ENCODE results near the gene TNNT2.

TNNT2 gene

DNA sequence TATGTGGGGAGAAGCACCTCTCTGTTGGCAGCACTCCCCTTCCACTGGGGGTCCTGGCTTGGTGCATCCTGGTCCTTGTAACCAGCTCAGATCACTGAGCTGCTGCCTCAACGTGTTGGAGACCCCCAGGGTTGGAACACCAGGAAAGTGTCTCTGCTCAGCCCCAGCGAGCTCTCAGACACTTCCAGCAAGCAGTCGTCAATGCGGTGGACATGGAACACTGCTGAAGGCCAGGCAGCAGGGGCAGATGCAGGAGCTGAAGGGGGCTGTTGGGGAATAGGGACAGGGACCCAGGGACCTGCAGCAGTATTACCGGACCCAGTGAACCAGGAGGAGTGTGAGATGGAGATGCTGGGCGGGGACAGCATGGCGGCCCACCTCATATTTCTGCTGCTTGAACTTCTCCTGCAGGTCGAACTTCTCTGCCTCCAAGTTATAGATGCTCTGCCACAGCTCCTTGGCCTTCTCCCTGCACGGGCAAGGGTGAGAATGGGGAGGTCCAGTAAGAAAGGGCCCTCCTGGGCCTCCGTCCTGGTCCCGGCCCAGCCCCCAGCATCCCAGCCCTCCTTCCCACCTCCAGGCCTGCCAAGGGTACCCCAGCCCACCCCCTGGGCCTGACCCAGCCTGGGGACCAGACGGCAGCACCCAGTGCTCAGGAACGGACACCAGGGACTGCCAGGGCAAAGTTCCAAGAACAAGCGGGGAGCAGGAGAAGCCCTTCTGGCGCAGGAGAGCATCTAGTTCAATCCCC is 16.4 kb downstream of the TNNT2 start:
- TF ChIP-seq GATA2 (IDR thresholded peaks at IDR 0.05; ENCODE audit: low read depth, low read length) = no peak
- no peak for TF ChIP-seq GATA3 (IDR thresholded peaks at IDR 0.05; ENCODE audit: low read depth, low read length)

DNA sequence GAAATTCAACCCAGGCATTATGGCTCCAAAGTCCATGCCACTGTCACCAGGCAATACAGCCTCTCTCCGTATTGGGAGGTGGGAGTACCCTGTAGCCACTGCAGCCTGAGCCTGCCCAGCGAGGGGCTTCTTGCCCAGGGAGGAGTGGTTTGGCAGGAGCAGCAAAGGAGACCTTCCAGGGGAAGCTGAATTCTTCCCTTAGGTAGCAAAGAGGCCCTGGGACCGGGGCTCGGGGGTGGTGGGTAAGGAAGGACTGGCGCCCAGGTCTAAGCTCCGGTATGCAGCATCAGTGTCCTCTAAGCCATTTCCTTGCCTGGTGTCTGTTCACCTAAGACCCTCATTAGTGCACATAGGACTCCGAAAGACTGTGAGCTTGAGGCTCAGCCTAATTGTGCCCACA is 17.0 kb downstream of the TNNT2 start:
- TF ChIP-seq GATA2 (IDR thresholded peaks at IDR 0.05; ENCODE audit: low read depth, low read length) (no peak), GATA3 (IDR thresholded peaks at IDR 0.05; ENCODE audit: low read depth, low read length) (no peak)

DNA sequence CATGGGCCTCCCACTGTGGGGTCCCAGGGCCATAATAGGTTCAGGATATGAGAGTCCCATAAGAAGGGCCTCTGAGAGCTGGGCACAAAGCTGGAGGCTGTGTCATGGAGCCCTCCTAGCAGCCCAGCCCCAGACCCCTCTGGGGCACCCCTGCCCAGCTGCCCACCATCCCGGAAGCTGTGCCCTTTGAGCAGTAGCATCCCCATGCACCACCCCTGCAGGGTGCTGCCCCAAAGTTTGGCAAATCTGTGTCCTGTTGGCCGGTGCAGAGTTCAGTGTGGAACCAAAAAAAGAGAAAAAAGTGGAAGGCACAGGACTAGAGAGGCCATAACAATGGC is 17.6 kb downstream of the TNNT2 start:
- no peak for TF ChIP-seq GATA2 (IDR thresholded peaks at IDR 0.05; ENCODE audit: low read depth, low read length)
- TF ChIP-seq GATA3 (IDR thresholded peaks at IDR 0.05; ENCODE audit: low read depth, low read length) = no peak

DNA sequence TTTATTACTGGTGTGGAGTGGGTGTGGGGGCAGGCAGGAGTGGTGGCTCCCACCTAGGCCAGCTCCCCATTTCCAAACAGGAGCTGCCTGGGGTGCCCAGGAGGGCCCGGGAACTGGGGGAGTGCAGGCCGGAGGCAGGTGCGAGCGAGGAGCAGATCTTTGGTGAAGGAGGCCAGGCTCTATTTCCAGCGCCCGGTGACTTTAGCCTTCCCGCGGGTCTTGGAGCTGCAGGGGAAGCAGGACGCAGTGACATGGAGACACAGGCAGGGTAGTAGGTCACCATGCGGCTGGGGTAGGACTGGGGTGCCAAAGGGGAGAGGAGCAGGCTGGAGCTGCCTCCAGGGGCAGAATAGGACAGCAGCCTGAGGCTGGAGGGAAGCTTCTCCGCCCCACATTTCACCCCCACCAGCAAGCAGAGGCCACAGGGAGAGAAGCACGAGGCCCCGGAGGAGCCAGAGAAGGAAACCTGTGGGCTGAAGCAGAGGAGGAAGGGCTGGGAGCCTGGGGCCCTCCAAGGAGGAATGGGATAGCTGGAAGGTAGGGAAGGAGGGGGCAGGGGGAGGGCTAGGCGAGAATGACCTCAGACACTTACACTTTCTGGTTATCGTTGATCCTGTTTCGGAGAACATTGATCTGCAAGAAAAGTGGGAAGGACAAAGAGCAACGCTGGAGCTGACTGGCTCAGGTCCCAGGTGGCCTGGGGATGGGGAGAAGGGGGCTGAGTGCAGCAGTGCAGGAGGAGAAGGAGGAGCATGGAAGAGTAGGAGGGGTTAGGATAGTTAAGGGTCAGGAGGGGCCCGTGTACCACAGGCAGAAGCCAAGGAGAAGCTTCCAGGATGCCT is 18.2 kb downstream of the TNNT2 start:
- no peak for TF ChIP-seq GATA2 (IDR thresholded peaks at IDR 0.05; ENCODE audit: low read depth, low read length)

DNA sequence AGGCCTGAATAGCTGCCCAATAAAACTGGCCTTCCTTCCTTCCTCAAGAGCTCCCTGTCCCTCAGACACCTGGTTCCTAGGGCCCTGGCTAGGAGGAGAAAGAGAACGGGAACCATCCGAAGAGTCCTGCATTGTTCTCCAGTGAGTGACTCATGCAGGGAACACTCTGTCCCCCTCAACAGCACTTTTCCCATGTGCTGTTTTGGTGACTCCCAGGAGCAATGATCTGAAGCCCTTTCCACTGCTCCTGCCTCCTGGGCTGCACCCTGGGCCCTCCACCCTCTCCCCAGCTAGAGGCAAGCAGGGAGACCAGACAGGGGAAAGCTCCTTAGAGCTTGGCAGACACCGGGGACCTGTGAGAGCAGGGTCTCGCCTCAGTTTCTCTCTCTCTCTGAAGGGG is 18.9 kb downstream of the TNNT2 start:
- TF ChIP-seq GATA2 (IDR thresholded peaks at IDR 0.05; ENCODE audit: low read depth, low read length) (no peak), GATA3 (IDR thresholded peaks at IDR 0.05; ENCODE audit: low read depth, low read length) (no peak)

DNA sequence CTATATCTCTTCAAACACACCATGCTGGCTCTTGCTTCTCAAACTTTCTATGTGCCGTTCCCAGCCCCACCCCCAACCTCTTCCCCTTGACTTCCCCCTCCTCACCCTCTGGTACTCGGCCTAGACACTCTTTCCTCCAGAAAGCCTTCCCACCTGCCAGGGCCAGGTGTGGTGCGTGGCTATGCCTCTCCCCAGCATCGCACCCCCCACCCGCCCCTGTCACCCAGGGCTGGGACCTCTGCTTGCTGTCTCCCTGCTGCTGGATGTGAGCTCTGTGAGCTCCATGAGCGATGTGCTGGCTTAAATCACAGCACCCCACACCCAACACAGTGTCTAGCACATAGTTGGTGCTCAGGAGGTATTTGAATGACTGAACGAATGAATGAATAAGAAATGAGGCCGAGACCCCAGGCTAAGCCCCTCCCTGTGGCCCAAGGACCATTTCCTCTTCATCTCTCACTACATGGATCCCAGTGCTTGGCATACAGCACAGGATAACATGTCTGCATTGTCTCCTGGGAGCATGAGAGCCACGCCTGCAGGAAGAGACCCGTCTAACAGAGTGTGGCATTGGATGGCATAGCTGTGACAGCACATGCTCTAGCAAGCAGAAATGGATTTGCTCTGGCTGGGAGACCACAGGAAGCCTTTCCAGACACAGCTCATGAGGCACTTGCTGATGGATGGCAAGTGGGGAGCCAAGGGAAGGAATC is 19.7 kb downstream of the TNNT2 start:
- no peak for TF ChIP-seq GATA3 (IDR thresholded peaks at IDR 0.05; ENCODE audit: low read depth, low read length)

DNA sequence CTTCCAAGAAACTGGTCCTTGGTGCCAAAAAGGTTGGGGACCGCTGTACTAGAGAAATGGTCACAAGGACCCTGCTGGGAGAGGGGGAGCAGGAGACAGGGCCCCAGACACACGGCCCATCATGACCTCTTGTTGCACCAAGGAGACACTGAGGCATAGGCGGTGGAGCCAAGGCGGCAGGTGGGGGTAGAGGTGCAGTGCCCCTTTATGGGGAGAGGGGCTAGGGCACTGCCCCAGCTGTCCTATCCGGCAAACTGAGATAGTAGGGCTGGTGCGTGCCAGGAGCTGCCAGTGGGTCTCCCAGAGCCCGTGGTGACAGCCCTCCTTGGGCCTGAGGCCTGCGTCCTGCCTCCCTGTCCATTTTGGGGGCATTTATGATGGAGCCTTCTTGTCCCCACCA is 20.3 kb downstream of the TNNT2 start:
- TF ChIP-seq GATA2 (IDR thresholded peaks at IDR 0.05; ENCODE audit: low read depth, low read length) = no peak
- TF ChIP-seq GATA3 (IDR thresholded peaks at IDR 0.05; ENCODE audit: low read depth, low read length) = no peak

DNA sequence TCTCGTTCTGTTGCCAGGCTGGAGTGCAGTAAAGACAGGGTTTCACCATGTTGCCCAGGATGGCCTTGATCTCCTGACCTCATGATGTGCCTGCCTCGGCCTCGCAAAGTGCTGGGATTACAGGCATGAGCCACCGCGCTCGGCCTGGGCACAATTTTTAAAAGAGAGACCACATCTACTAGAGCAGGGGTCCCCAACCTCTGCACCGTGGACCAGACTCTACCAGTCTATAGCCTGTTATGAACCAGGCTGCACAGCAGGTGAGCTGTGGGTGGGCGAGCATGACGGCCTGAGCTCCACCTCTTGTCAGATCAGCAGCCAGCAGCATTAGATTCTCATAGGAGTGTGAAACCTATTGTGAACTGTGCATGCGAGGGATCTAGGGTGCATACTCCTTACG is 20.8 kb downstream of the TNNT2 start:
- TF ChIP-seq GATA2 (IDR thresholded peaks at IDR 0.05; ENCODE audit: low read depth, low read length) (no peak), GATA3 (IDR thresholded peaks at IDR 0.05; ENCODE audit: low read depth, low read length) (no peak)

DNA sequence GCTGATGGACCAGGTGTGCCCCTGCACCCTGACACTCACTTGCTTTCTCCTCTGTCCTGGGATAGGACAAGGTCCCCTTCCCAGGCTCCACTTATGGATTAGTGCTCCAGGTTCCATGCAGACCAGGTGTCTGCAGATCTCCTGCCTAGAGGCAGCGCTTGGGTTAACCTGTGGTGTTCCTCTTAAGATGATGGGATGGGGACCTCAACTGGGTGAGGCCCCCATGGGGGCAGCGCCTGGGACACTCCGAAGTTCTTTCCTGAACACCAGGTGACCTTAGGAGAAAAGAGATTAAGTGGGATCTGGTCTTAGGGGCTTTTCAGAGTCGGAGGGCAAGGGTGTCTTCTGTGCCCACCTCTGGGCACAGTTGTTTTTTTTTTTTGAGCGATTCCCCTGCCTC is 21.2 kb downstream of the TNNT2 start:
- TF ChIP-seq GATA2 (IDR thresholded peaks at IDR 0.05; ENCODE audit: low read depth, low read length) (no peak), GATA3 (IDR thresholded peaks at IDR 0.05; ENCODE audit: low read depth, low read length) (no peak)

DNA sequence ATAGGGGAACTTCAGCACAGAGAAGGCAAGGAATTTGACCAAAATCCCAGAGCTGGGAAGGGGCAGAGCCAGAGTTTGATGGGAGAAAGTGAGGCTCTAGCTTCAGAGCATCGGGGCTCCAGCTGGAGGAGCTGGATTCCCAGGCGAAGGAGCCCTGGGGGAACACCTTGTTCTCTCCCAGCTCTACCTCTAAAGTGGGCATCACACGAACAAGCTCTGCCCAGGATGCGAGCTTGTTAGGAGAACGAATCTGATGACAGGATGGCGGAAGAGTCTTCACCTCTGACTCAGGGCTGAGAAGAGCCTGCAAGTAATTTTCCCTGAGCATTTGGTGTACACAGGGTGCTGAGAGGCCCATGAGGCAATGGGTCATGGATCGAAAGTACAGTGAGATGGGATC is 22.0 kb downstream of the TNNT2 start:
- no peak for TF ChIP-seq GATA2 (IDR thresholded peaks at IDR 0.05; ENCODE audit: low read depth, low read length)

DNA sequence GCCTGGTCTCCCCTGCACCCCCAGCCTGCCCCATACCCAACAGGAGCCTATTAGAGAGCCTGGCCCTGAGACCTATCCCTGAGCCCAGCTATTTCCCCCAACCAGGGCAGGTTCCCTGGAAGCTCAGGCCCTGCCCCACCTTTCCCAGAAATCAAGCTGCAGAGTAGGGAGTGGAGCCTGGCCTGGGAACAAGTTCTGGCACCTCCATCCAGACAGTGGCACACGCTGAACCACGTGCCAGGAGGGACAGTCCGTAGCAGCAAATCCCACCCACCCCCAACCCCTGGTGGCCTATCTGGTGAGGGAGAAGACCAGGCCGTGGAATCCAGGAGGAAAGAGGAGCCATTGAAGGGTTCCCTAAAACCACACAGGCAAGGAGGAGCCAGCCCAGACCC is 22.6 kb downstream of the TNNT2 start:
- no peak for TF ChIP-seq GATA2 (IDR thresholded peaks at IDR 0.05; ENCODE audit: low read depth, low read length)
- TF ChIP-seq GATA3 (IDR thresholded peaks at IDR 0.05; ENCODE audit: low read depth, low read length) = no peak

DNA sequence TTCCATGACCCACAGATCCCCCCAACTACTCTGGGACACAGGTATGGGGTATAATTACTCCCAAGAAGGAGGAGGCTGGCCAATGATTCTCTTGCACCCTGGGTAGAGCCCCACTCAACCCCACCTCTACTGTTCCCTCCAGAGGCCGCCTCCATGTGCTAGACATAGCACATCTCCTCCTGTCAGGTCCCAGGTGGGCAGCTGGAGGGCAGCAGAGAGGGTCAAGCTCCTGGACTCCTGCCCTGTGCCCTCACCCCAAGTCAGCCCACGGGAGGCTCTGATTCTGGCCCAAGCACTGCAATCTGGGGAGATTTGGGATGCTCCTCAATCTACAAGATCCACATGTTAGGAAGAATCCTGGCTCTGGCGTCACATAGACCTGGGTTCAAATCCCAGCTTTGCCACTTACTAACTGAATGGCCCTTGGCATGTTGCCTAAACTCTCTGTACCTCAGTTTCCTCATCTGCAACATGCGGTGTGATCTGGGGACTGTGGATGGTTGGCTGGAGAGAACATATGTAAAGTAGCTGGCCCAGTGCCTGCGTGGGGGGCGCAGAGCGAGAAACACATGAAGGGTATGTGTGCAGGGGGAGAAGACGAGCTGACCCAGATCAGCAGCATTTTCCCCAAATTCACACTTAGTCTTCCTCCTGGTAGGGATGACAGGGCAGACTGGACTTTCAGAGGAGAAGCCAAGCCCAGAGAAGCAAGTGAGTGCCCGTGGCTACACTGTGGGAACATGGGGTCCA is 23.2 kb downstream of the TNNT2 start:
- TF ChIP-seq GATA3 (IDR thresholded peaks at IDR 0.05; ENCODE audit: low read depth, low read length) (no peak), GATA2 (IDR thresholded peaks at IDR 0.05; ENCODE audit: low read depth, low read length) (no peak)

DNA sequence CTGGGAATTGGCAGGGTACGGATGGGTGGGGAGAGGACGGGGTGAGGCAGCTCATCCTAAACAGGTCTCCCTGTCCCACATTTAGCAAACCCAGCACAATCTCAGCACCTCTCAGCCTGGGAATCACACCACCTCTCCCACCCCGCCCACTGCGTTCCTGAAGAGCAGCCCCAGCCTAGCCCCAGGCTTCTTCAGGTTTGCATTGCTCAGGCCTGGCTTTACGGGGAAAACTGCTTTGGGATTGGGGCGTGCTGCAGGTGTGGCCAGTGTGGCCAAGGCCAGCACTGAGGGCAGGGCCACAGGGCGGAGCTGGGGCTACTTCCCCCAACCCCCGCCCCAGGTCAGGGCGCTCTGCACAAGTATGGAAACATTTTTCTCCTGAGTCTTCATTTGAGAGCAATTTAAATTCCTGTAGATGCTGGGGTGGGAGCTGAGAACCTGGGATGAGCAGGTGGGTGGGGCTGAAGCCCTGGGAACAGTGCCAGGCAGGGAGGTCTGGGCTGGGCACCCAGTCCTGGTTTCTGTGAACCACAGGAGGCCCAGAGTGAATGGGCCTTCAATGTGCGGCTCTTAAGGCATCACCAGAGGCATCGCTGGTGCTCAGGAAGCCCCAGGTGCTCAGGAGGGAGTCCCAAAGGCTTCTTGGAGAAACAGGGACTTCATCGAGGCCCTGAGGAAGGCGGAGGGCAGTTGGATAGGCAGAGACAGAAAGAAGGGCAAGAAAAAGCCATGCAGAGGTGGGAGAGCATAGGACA is 24.1 kb downstream of the TNNT2 start:
- no peak for TF ChIP-seq GATA3 (IDR thresholded peaks at IDR 0.05; ENCODE audit: low read depth, low read length)
- no peak for TF ChIP-seq GATA2 (IDR thresholded peaks at IDR 0.05; ENCODE audit: low read depth, low read length)

DNA sequence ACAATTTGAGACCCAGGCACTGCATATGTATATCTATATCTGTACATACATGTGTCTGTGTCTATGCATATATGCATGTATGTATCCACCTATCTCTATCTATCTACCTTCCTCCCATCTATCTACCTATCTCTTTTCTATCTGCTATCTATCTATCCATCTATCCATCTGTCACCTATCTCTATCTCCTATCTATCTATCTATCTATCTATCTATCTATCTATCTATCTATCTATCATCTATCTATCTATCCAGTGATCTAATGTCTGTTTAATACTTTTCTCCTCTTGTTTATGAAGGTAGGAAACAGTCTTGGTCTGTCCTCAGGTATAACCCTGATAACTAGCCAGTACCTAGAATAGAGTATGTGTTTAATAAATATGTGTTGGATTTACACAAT is 25.9 kb downstream of the TNNT2 start:
- TF ChIP-seq GATA3 (IDR thresholded peaks at IDR 0.05; ENCODE audit: low read depth, low read length) (no peak), GATA2 (IDR thresholded peaks at IDR 0.05; ENCODE audit: low read depth, low read length) (no peak)
